VCaP (cell line): ENCODE measurements around the gene SLC24A3.

Experiments used
- H3K27ac ChIP-seq: fragments of 450-650 bp; 2 replicates; pipeline ENCODE4 v1.5.1; 2017
- CTCF ChIP-seq: fragments of 450-650 bp; conservative IDR thresholded peaks from 2 replicates; pipeline ENCODE4 v1.5.1; 2017; ENCODE audit warnings: mild to moderate bottlenecking, moderate library complexity

Gene SLC24A3

GRCh38 chr20:19453410-19453809, 241.0 kb downstream of the SLC24A3 start:
- no peak for TF ChIP-seq CTCF
- H3K27ac ChIP-seq: no peak overlapping the region

GRCh38 chr20:19453862-19454261, 241.4 kb downstream of the SLC24A3 start:
- TF ChIP-seq CTCF: no peak
- H3K27ac ChIP-seq: no peak overlapping the region

DNA sequence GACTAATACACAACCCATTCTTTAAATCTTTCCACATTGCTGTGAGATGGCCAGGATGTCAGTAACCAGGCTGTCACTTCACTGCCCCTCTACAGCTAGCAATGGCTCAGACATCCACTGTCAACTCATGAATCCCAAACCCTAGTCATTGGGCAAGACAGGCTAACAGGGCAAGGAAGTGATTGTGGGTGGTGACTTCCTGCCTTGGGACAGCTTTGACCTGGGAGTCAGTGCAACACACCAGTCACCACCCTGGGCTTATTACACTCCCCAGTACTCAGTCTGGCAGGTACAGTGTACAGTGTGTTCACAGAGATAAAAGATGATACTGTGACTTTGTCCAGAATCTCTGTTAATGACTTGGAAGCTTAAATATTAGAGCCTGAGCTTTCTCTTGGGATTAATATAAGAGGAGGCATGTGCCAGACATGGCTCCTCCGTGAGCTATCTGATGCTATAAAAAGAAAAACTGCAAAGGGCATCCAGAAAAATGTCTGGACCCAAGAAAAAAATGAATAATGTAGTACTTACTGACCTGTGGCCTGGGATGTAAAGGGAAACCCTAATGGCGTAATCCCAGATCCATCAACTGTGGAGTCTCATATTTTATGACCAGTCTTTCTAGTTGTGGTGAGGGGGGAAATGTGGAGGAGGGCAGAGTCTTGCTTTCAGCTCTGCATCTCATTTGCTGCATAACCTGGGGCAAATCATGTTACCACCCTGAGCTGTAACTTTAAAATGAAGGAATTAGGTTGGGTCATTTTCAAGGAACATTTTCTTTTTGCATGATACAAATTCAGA, 244.4 kb downstream of the SLC24A3 start:
- H3K27ac ChIP-seq: no peak overlapping the region
- TF ChIP-seq CTCF: no peak

- H3K27ac ChIP-seq: no peak overlapping the region
- no peak for TF ChIP-seq CTCF
Observed at GRCh38 chr20:19457611-19458010, 245.2 kb downstream of the SLC24A3 start.

GRCh38 chr20:19460386-19460785, 247.9 kb downstream of the SLC24A3 start:
- no peak for TF ChIP-seq CTCF
- no peak overlapping the region for H3K27ac ChIP-seq

GRCh38 chr20:19462491-19462890, 250.0 kb downstream of the SLC24A3 start:
- TF ChIP-seq CTCF: no peak
- H3K27ac ChIP-seq: no peak overlapping the region

GRCh38 chr20:19463597-19463996, 251.2 kb downstream of the SLC24A3 start:
- H3K27ac ChIP-seq: no peak overlapping the region
- TF ChIP-seq CTCF: no peak
